OCI-LY7 (cell line): ENCODE results near the gene CCDC92.

Experiments used
- CTCF ChIP-seq: fragments of 200-600 bp; sonication (generic); conservative IDR thresholded peaks from 2 replicates; pipeline ENCODE4 v1.5.1; 2014; ENCODE audit warnings: mild to moderate bottlenecking, antibody characterized with exemption, low read length, moderate library complexity, mixed read lengths
- EZH2phosphoT487 ChIP-seq: fragments of 200-600 bp; sonication (generic); IDR thresholded peaks from 2 replicates; pipeline ENCODE4 v1.6.1; 2018; ENCODE audit warnings: low read depth, borderline replicate concordance, mild to moderate bottlenecking, mixed run types, antibody characterized with exemption, low read length, moderate library complexity, mixed read lengths

- TF ChIP-seq CTCF: no peak
- no peak for TF ChIP-seq EZH2phosphoT487
These were observed 718 bp downstream of the CCDC92 start for GRCh38 chr12:123971770-123972456.
